IMR-90 (cell line): ENCODE measurements around the gene TBC1D3. TPM values are rescaled to one million over a fixed set of nuclear protein-coding genes. Genes with fewer than 3 reads are reported as not detected.

ENCODE experiments used
- microRNA-seq, 2 experiments: library from miRNA; stranded (forward) in 1 of 2; unstranded in 1 of 2; fragments of 10-50 nt in 1 of 2; fragments of <30 nt in 1 of 2; gene quantifications in 1 of 2; microRNA quantifications in 1 of 2; one replicate each; pipeline versions ENCODE3 to v1.1.0; 2013 to 2020; ENCODE audit not compliant: insufficient read depth in 1 of 2, insufficient read length in 1 of 2, unreplicated experiment in 1 of 2
- polyA plus RNA-seq, 3 experiments: library from polyadenylated mRNA; depleted of rRNA; stranded (reverse); fragments of >200 nt; gene quantifications; 2 replicates each; pipeline ENCODE4 v1.2.3, GENCODE V29; 2012; ENCODE audit warnings: low replicate concordance in 1 of 3
- small RNA-seq, 5 experiments: library from RNA; depleted of rRNA; stranded (forward); fragments of <200 nt; gene quantifications; one replicate each; pipeline ENCODE3, GENCODE V24; 2012
- total RNA-seq: library from RNA; depleted of rRNA; stranded (reverse); fragments of >200 nt; gene quantifications from 2 replicates; pipeline ENCODE4 v1.2.3, GENCODE V29; 2012; rRNA removed

Gene TBC1D3
- total and polyA plus RNA-seq, 2 of the 4 experiments (the other 2 are of a cell fraction) = not detected

Small RNA genes within 50 kb of the gene (microRNA-seq; reads per million reads assigned to microRNA genes)
- not detected for gene RF00019 (ENCODE audit: insufficient read depth, insufficient read length)
- gene RNA5SP526 (ENCODE audit: insufficient read depth, insufficient read length) = not detected

Small RNA genes within 50 kb of the gene (small RNA-seq; reads per million reads assigned to genes)
- 0 reads per million in 5 experiments for gene RF00019
- gene RNA5SP526 = 0 reads per million in 5 experiments

Other genes starting within 250 kb of the TBC1D3 start
- 0.28 and 0.36 TPM in 2 replicates for gene TBC1D3L, start 203.5 kb downstream of the TBC1D3 start, total RNA-seq
- gene TBC1D3L, start 203.5 kb downstream of the TBC1D3 start, polyA plus RNA-seq (2012; rRNA removed) = 6.2 TPM in 2 replicates
- gene TBC1D3D, start 188.6 kb downstream of the TBC1D3 start, total RNA-seq = not detected in 2 replicates
- gene TBC1D3D, start 188.6 kb downstream of the TBC1D3 start, polyA plus RNA-seq (2012; rRNA removed) = 0.09 TPM in 1 of 2 replicates, not detected in the other
- not detected in 2 replicates for gene TBC1D3C, start 123.9 kb downstream of the TBC1D3 start, total RNA-seq
- gene TBC1D3C, start 123.9 kb downstream of the TBC1D3 start, polyA plus RNA-seq (2012; rRNA removed) = 0.04 TPM in 1 of 2 replicates, not detected in the other
- not detected in 2 replicates for gene TBC1D3E, start 64.6 kb downstream of the TBC1D3 start, total RNA-seq
- gene TBC1D3E, start 64.6 kb downstream of the TBC1D3 start, polyA plus RNA-seq (2012; rRNA removed) = not detected in 2 replicates
- gene MRPL45, start 104.6 kb upstream of the TBC1D3 start, total RNA-seq = 44.2 and 46.8 TPM in 2 replicates
- 36.3 and 39.6 TPM in 2 replicates for gene MRPL45, start 104.6 kb upstream of the TBC1D3 start, polyA plus RNA-seq (2012; rRNA removed)
- gene GPR179, start 151.4 kb upstream of the TBC1D3 start, total RNA-seq = not detected in 2 replicates
- not detected in 2 replicates for gene GPR179, start 151.4 kb upstream of the TBC1D3 start, polyA plus RNA-seq (2012; rRNA removed)
- gene SOCS7, start 159.3 kb upstream of the TBC1D3 start, total RNA-seq = 6.5 and 7.5 TPM in 2 replicates
- gene SOCS7, start 159.3 kb upstream of the TBC1D3 start, polyA plus RNA-seq (2012; rRNA removed) = 6.8 and 9.2 TPM in 2 replicates
- 9.3 and 17.8 TPM in 2 replicates for gene ARHGAP23, start 235.9 kb upstream of the TBC1D3 start, total RNA-seq
- gene ARHGAP23, start 235.9 kb upstream of the TBC1D3 start, polyA plus RNA-seq (2012; rRNA removed) = 42.7 and 43.3 TPM in 2 replicates